ENCODE results near the gene DDIT3. TPM values are rescaled to one million over a fixed set of nuclear protein-coding genes. Genes with fewer than 3 reads are reported as not detected.

Gene DDIT3
- total RNA-seq, 1 experiment from 2014 or later: 84.7 TPM

DNA sequence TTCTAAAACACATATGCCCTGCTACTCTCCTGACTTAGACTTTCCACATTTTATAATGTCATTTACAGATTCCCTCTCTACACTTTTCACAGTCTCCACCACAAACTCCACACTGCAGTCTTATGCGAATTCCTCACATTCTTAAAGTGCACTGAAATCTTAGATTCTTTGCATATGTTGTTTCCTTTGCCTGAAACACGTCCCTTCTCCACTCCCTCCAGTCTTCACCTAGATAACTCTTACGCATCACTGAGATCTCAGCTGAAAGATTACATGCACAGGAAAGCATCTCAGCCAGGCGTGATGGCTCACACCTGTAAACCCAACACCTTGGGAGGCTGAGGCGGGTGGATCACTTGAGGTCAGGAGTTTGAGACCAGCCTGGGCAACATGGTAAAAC lies 36.8 kb downstream of the DDIT3 start:
- DNase-seq (ENCODE audit: low read depth, low spot score): no peak
- intact Hi-C loops (cut with micrococcal nuclease): no loop called here
- CTCF ChIA-PET: no interaction called here

More for the DNA sequence above, 36.8 kb downstream of the DDIT3 start:
- Histone ChIP-seq H4K20me1 (ENCODE audit: insufficient read depth) (no peaks in the 10 kb centered on the region), H3K4me3 (replicated peaks in 1 of 2; ENCODE audit: low read depth in 1 of 2, low read length in 2 of 2) (no peak overlapping the region), H3K4me1 (ENCODE audit: control insufficient read depth in 1 of 2, insufficient read depth in 2 of 2, low read length in 2 of 2) (peaks cover 0 to 7% of the 10 kb centered on the region in 2 experiments; a peak in 3 of 4 replicates), H3K27ac (ENCODE audit: low read depth, low read length) (no peak overlapping the region), H2AFZ (ENCODE audit: low read depth, low read length, poor library complexity, severe bottlenecking) (no peak overlapping the region), H3K9ac (ENCODE audit: low read length) (no peak overlapping the region), H3K9me3 (ENCODE audit: control insufficient read depth in 1 of 2, insufficient read depth in 1 of 2, low read depth in 1 of 2, low read length in 2 of 2) (no peaks in the 10 kb centered on the region), H3K79me2 (ENCODE audit: insufficient read depth, low read length) (peaks cover 6% of the 10 kb centered on the region), H3K27me3 (ENCODE audit: insufficient read depth, low read length) (peaks cover 11% of the 10 kb centered on the region), H3K9me2 (ENCODE audit: insufficient read depth) (no peaks in the 10 kb centered on the region), H3K36me3 (ENCODE audit: control insufficient read depth in 1 of 2, insufficient read depth in 2 of 2, low read length in 2 of 2) (no peaks in the 10 kb centered on the region), H3K4me2 (ENCODE audit: low read length) (no peak overlapping the region)
- ChIA-PET RAD21 (ENCODE audit: low non-redundant PET in 1 of 2, low total read pairs in 2 of 2, uncharacterized antibody in 2 of 2, unreplicated experiment in 2 of 2) (no interaction called here), POLR2A (no interaction called here)
- no TSS peak for BruUV-seq (replicated peaks)
- TF ChIP-seq MAX (IDR thresholded peaks at IDR 0.05) (no peak), EZH2phosphoT487 (IDR thresholded peaks at IDR 0.05; ENCODE audit: borderline replicate concordance) (no peak), TCF7L2 (IDR thresholded peaks at IDR 0.05; ENCODE audit: borderline replicate concordance, extremely low read depth, insufficient read depth, insufficient read length) (no peak), ATF3 (IDR thresholded peaks at IDR 0.05) (no peak), ZNF274 (IDR thresholded peaks at IDR 0.05; ENCODE audit: low read depth, low read length) (no peak), EZH2 (IDR thresholded peaks at IDR 0.05) (no peak), JUND (IDR thresholded peaks at IDR 0.05) (no peak), EGR1 (IDR thresholded peaks at IDR 0.05; ENCODE audit: low read depth) (no peak), RAD21 (IDR thresholded peaks at IDR 0.05; ENCODE audit: low read depth) (no peak), SP1 (IDR thresholded peaks at IDR 0.05; ENCODE audit: low read depth) (no peak), CTCF (IDR thresholded peaks at IDR 0.05 in 2 of 3, conservative IDR thresholded peaks at IDR 0.05 in 1 of 3; ENCODE audit: borderline replicate concordance in 1 of 3, insufficient read depth in 1 of 3, low read depth in 2 of 3, low read length in 2 of 3) (no peak), SIN3A (IDR thresholded peaks at IDR 0.05; ENCODE audit: low read depth) (no peak), POLR2A (IDR thresholded peaks at IDR 0.05; ENCODE audit: borderline replicate concordance, extremely low read depth, insufficient read depth, insufficient read length) (no peak), ZFX (IDR thresholded peaks at IDR 0.05) (no peak), CEBPB (IDR thresholded peaks at IDR 0.05; ENCODE audit: low read depth) (no peak)
- TF ChIP-seq, protein P1, sequence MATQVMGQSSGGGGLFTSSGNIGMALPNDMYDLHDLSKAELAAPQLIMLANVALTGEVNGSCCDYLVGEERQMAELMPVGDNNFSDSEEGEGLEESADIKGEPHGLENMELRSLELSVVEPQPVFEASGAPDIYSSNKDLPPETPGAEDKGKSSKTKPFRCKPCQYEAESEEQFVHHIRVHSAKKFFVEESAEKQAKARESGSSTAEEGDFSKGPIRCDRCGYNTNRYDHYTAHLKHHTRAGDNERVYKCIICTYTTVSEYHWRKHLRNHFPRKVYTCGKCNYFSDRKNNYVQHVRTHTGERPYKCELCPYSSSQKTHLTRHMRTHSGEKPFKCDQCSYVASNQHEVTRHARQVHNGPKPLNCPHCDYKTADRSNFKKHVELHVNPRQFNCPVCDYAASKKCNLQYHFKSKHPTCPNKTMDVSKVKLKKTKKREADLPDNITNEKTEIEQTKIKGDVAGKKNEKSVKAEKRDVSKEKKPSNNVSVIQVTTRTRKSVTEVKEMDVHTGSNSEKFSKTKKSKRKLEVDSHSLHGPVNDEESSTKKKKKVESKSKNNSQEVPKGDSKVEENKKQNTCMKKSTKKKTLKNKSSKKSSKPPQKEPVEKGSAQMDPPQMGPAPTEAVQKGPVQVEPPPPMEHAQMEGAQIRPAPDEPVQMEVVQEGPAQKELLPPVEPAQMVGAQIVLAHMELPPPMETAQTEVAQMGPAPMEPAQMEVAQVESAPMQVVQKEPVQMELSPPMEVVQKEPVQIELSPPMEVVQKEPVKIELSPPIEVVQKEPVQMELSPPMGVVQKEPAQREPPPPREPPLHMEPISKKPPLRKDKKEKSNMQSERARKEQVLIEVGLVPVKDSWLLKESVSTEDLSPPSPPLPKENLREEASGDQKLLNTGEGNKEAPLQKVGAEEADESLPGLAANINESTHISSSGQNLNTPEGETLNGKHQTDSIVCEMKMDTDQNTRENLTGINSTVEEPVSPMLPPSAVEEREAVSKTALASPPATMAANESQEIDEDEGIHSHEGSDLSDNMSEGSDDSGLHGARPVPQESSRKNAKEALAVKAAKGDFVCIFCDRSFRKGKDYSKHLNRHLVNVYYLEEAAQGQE (IDR thresholded peaks at IDR 0.05; ENCODE audit: low read depth): no peak
- ATAC-seq: no peak

Data from HCT116 (cell line).